ENCODE data around the gene GRIN1.

- TF ChIP-seq POLR2AphosphoS5 (IDR thresholded peaks at IDR 0.05; ENCODE audit: insufficient read depth, low read depth, low read length) (peak; percentile 92), CTCF (IDR thresholded peaks at IDR 0.05; ENCODE audit: extremely low read depth in 1 of 2, insufficient read depth in 1 of 2, low read depth in 1 of 2, low read length in 2 of 2) (no peak)
These were observed 9.3 kb upstream of the GRIN1 start for GRCh38 chr9:137129456-137130175.
